GM18526 (cell line): ENCODE data around the gene GLI2.

Source experiments
- POLR2A ChIP-seq: IDR thresholded peaks from 3 replicates; pipeline ENCODE4 v1.6.1; 2011; ENCODE audit not compliant: insufficient read length; ENCODE audit errors: extremely low read depth

The GLI2 gene

DNA sequence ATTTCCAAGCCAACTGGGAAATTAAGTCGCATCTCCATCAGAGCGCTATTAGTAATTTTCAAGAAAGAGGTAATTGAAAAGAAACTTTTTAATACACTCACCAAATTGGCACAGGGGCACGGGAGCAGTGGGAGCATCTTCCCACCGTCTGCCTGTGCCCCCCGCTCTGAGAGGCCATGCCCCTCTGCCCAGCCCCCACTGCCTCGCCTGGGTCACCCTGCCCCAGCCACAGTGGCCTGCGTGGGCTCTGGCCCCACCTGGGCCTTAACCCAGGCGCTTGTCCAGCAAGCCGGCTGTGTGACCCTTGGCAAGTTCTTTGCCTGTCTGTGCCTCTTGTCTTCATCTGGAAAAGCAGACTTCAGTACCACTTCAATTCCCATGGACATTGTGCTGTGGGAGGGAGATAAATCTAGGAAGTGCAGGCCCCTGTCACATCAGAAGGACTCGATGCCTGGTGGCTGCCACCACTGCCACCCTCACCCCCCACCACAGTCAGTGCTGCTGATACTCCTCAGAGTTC lies 31.9 kb downstream of the GLI2 start:
- no peak for TF ChIP-seq POLR2A

DNA sequence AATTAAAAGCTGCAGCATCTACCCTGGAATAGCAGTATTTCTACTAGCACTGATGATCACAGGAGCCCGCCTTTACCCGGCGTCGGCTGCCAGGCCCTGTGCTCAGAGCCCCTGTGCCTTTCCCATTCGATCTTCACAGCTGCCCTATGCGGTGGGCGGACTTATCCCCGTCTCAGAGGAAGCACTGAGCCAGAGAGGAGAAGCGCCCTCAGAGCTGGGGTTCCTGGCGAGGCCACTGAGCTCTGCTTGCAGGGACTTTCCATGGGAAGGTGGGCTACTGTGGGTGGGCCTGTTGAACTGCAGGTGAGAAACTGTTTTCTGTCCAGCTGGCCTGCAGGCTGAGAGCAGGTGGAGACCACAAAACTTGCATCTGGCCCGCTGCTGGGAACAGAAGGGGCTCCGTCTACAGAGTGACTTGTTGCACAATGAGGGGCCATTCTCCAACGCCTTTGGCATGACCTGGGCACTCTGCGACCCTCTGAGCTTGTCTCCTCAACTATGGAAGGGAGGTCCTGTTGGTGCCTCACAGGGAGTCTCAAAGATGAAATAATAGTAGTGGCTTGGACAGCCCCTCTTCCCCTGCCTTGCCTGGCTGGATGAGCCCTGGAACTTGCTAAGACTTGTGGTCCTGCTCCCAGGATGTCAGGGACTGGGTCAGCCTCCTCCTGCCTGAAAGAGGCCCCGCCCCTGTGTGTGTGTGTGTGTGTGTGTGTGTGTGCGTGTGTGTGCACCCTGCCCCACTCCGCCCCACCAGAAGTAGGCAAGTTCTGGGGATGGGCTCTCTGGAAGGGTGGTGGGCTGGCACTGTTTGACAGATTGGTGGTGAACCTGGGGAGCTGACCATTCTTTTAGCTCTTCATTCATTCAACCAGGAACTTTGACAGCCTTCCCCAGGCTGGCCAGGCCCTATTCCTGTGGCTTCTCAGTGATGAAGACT lies 32.7 kb downstream of the GLI2 start:
- no peak for TF ChIP-seq POLR2A

DNA sequence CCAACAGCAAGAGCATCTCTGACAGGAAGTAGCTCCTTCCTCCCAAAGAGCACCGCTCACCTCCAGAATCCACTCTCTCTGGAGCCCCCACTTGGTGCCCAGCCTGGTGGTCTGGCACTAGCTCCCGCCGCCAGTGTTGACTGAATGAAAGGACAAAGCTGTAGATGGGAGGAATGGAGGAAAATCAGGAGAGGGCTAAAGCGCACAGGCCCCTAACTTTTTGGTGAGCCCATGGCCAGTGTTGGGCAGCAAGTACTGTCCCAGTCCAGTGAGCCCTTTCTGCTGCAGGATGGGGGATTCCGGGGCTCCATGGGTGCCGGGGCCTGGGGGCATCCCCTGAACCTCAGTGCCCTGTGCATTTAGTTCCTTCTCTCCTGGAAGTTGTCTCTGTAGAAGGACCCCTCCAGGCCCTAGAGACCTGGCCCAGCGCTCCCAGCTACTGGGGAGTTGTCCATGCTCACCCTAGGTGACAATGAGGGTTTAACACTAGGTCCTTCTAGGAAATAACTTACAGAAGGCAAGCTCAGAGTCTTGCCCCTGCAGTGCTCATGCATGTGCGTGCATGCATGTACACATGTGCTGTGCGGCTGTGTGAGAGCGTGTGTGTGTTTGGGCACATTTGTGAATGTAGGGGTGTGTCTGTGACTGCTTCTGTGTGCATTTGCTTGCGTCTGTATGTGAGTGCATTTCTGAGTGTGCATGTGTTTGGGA lies 33.6 kb downstream of the GLI2 start:
- no peak for TF ChIP-seq POLR2A

DNA sequence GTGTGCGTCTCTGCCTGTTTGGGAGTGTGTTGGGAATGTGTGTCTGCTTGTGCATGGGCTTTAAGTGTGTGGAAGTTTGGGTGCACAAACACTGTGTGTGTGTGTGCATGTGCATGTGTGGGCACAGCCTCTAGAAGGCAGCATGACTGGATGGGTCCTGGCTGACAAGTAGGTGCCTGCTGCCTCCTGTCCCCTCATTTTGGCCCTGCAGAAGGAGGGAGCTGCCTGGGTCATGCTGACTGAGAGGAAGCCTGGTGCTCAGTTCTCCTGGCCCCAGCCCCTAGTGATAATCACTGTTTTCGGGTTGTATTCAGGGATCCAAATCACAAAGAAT lies 34.1 kb downstream of the GLI2 start:
- no peak for TF ChIP-seq POLR2A

DNA sequence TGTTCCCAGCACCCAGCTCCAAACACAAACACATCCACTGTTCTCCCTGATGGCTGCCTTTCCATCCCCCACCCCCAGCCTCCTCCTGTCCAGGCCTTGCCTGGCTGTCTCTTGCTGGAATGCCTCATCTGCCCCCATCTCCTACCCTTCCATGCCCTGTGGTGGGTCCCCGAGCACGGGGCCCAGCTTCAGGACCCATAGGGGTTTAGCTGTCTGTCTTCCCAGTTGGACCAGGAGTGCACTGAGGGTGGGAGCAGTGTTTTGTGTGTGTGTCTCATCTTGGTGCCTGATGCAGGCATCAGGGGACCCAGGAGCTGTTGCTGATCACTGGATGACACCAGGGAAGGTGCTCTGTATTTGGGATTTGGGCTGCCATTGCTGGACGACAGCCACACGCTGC lies 34.5 kb downstream of the GLI2 start:
- TF ChIP-seq POLR2A = no peak

DNA sequence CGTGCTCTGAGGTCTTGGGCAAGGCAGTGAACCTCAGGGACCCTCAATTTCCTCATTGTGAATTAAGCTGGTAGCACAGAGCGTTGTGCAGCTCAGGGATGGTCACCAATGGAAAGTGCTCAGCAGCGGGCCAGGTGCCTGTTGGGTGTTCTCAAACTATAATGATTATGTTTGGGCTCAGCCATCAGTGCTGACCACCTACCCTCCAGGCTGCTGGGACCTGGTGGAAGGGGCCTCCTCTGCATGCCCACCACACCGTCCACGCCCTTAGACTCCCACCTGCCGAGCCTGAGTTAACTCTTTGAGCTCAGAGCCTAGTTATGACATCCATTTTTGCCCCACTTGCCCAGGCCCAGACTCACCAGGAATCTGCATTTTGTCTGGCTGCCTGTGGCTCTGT lies 35.0 kb downstream of the GLI2 start:
- no peak for TF ChIP-seq POLR2A

DNA sequence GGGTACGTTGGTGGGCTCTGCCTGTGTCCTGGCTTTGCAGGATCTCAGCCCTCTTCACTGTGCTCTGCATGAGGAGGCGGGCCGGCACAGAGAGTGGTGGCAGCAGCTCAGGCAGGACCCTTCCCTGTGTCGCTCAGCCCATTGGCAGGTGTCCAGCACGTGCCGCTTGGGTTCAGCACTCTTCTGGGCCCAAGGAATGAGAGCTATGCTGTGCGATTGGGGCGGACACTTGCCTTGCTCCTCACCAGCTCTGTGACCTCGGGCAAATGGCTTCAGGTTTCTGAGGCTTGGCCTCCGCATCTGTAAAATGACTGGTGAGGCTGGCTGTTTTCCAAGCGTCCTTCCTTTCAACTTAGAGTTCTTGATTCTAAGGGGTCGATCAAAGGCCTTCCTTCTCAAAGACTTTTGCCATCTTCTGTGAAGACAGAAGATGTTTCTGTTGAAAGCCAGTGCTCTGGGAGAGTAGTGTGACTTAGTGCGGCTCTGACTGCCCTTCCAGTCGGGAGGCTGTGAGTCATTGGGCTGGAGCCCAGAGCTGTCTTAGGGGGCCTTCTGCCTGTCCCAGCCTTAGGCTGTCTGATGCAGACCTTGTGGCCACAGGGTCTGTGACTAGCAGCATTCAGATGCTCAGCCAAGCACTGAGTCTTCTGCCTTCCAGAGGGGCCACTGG lies 35.6 kb downstream of the GLI2 start:
- no peak for TF ChIP-seq POLR2A

DNA sequence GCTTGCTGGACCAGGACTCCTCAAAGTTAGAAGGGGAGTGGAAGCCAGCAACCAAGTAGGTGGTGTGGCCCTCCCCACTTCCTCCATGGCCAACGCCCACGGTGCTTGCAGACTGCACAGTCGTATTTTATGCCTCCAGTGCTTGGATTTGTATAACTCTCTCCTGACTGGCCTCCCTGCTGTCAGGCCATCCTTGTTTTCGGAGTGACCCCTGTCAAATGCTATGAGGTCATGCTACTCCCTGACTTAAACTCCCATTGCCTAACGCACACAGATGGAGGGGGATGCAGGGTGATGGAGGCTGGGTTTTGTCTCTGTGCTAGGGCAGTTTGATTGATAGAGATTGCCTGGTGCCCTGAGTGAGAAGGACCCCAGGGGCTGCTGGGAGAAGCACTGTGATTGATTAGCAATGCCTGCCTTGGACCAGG lies 36.1 kb downstream of the GLI2 start:
- no peak for TF ChIP-seq POLR2A

DNA sequence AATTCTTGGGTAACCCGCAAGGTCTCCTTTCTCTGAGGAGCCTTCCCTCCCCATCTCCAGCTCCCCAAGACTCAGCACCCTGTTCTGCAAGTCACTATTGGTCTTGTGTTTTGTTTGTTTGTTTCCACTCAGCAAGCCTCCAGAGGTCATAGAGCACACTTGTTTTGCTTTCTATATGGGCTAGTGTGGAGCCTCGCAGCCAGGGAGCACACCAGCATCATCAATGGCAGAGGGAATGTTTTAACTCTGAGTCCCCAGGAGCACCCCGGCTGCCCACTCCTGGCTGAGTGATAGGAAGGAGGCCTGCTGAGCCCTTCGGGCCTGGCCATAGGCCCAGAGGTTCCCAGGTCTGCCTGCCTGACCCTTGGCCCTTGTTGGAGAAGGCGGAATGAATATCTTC lies 36.6 kb downstream of the GLI2 start:
- no peak for TF ChIP-seq POLR2A

DNA sequence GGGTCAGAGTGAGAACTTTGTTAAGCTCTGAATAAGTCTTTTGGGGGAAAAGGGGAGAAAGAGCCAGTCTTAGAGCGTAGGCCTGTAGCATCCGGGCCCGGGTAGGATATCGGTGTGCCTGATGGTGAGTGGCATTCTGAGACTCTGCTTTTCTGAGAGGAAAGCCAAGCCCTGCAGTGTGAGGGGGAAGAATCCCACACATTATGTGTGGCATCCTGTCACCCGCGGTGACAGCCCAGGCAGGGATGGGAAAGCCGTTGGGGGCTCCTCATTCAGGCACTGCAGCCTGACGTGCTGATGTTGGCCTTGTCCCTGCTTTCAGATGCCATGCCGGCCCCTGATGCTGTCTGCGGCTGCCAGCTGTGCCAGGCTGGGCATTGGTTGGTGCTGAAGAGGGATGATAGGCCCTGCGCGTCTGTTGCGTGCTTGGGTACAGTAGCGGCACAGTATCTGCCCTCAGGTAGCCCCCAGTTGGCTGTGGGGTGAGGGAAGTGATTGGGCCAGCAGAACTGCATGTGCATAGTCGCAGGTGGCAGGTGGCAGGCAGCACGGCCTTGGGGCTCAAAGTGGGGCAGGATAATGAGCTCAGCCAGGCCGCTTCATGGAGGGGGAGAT lies 37.6 kb downstream of the GLI2 start:
- no peak for TF ChIP-seq POLR2A

DNA sequence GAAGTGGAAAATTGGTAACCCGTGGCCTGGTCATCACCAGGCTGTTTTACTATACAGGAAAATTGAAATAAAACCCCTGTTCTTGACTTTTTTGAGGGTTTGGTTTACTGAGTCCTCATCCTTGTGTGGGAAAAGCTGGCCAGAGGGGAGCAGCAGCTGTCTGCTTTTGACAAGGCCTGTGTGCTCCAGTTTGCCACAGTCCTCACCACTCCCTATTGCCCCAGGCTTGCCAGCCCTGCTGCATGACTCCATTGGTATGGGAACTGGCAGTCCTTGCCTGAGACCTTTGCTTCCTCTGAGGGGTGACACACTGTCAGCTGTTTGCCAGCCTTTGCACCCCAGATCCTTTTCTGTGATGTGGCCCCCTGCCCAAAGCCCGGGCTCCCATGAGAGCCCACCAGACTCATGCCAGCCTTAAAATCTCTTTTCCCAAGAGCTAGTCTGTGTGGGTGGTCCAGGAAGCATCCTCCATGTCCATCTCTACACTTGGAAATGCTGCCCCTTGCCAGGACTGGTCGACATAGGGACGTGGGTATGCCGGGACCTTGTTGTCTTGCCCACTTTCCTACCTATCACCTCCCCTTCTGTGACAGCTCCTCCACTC lies 39.0 kb downstream of the GLI2 start:
- no peak for TF ChIP-seq POLR2A

DNA sequence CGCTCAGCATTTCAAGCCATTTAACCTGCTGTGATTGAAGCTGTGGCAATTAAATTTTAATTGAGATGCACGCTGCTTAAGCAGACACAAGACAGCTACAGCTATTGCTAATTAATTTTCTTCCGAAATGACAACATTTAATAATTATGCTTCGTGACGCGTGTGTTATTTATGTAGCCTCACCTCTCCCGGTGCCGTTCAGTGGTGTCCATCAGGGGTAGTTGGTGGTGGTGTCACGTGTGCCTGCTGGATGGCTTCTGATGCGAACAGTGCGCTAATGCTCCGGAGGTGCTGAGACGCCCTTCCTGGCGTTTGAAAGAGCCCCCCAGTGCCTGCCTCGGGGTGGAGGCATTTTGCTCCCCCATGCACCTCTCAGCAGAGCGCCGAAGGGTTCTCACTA lies 39.5 kb downstream of the GLI2 start:
- TF ChIP-seq POLR2A = no peak

DNA sequence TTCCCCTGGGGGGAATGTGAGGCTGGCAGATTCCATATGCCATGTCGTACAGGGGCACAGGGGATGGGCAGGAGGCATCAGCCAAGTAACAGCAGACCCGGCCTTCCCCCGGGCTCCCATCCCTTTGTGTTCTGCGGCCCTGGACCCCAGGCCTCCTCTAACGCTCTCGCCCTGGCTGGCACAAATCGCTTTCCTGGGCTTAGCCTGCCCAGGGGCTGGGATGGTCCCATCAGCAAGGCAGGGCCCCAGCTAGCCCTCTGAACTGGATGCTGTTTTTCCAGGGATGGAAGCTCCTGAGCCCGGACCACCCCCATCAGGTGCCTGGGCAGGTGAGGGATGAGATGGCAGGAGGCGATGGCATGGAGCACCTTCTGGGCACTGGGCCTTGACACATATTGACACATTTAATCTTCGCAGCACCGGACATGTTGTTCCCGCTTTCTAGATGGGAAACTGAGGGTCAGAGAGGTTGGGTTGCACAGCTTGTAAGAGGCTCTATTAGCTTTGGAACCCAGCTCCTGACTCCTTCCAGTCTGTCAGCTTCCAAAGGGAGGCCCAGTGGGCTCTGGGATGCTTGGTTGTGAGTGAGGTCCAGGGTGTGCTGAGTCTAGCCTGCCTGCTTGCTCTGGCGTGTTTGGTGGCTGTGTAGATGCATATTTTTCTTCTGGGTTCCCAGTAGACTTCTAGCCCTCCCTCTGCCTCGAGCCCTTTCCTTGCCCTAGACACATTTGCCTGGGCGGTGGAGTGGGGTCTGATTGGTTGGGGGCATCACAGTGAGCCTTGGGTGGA lies 40.3 kb downstream of the GLI2 start:
- no peak for TF ChIP-seq POLR2A

DNA sequence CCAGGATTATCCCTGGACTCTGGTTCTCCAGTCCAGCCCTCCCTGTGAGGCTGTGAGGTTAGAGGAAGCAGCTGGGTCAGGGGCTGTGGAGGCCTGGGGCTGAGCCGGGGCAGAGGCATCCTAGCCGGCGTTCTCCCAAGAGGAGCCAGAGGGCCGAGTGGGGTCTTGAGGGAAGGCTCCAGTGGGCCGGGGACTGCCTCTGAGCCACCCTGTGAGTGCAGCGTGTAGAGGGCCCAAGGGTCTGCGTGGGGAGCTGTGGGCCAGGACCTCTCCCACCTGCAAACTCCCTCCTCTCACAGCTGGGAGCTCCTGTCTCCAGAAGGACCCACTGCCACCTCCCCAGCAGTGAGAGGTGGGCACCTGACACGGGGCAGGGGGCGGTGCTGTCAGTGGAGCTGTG lies 41.0 kb downstream of the GLI2 start:
- TF ChIP-seq POLR2A = no peak
